ENCODE measurements around the gene SERINC3. TPM values are rescaled to one million over a fixed set of nuclear protein-coding genes. Genes with fewer than 3 reads are reported as not detected.

The SERINC3 gene
- polyA plus RNA-seq, 12 donors: 38.1 to 61.1 (median 54.9) TPM; not detected in 1

Other genes starting within 250 kb of the SERINC3 start
- gene FITM2, start 210.9 kb downstream of the SERINC3 start, polyA plus RNA-seq (ENCODE audit: insufficient read length in 12 of 12): 10 to 100 TPM in 1 of 12 donors, 1 to 10 TPM in 10, not detected in 1; 5.3 to 10.3 (median 7.2) TPM
- not detected for gene R3HDML, start 185.0 kb downstream of the SERINC3 start, polyA plus RNA-seq (ENCODE audit: insufficient read length in 12 of 12)
- gene HNF4A, start 166.4 kb downstream of the SERINC3 start, polyA plus RNA-seq (ENCODE audit: insufficient read length in 12 of 12): 10 to 100 TPM in 1 of 12 donors, under 1 TPM in 5, not detected in 6; 0.04 to 40.5 (median 0.30) TPM
- 10 to 100 TPM in 2 of 12 donors, 1 to 10 TPM in 9, not detected in 1; 3.9 to 13.7 (median 6.8) TPM for gene TTPAL, start 46.2 kb downstream of the SERINC3 start, polyA plus RNA-seq (ENCODE audit: insufficient read length in 12 of 12)
- 10 to 100 TPM in 11 of 12 donors, not detected in 1; 37.8 to 59.4 (median 46.1) TPM for gene PKIG, start 60.5 kb upstream of the SERINC3 start, polyA plus RNA-seq (ENCODE audit: insufficient read length in 12 of 12)
- gene ADA, start 129.6 kb upstream of the SERINC3 start, polyA plus RNA-seq (ENCODE audit: insufficient read length in 12 of 12): 10 to 100 TPM in 2 of 12 donors, 1 to 10 TPM in 9, not detected in 1; 4.1 to 10.7 (median 6.8) TPM
- gene CCN5, start 193.3 kb upstream of the SERINC3 start, polyA plus RNA-seq (ENCODE audit: insufficient read length in 12 of 12): under 1 TPM in 9 of 12 donors, not detected in 3; 0.07 to 0.32 (median 0.14) TPM
- under 1 TPM in 8 of 12 donors, not detected in 4; 0.07 to 0.32 (median 0.14) TPM for gene KCNK15, start 223.8 kb upstream of the SERINC3 start, polyA plus RNA-seq (ENCODE audit: insufficient read length in 12 of 12)

Data from muscle of arm (tissue), 12 donors.